ENCODE data around the gene AUNIP.

The AUNIP gene

GRCh38 chr1:25807480-25808390 is 51.5 kb downstream of the AUNIP start:
- DNase-seq = no peak

DNA sequence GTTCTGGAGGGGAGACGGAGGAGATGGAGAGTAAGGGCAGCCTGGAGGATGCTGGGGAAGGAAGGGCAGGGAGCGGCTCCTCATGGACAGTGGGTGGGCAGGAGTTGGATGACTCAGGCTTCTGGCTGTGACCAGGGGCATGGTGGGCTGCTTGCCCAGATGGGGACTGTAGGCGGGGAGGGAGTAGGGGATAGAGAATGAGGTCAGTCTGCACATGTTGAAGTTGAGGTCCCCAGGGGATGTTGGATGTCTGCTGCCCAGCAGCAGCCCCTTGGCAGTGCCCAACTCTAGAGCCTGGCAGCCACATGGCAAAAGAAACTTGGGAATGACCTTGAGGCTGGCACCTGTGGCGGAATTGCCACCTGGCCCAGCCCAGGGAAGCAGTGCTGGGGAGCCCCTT is 52.8 kb downstream of the AUNIP start:
- no peak for DNase-seq

DNA sequence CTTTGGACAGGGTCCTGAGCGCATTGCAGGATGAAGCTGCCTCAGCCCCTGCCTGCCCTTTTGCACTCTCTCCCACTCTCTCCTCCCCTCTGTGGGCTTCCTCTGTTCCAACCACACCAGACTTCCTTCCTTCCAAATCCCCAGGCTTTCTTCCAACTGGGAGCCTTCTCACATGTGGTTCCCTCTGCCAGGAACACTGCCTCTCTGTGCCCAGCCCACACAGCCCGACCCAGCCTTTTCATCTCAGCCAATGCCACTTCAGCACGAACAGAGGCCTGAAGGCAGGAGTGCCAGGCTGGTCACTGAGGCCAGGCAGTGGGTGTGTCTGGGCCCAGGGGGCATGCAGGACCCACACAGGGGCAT is 53.4 kb downstream of the AUNIP start:
- no peak for DNase-seq

GRCh38 chr1:25804964-25805862 is 54.0 kb downstream of the AUNIP start:
- DNase-seq = no peak

DNA sequence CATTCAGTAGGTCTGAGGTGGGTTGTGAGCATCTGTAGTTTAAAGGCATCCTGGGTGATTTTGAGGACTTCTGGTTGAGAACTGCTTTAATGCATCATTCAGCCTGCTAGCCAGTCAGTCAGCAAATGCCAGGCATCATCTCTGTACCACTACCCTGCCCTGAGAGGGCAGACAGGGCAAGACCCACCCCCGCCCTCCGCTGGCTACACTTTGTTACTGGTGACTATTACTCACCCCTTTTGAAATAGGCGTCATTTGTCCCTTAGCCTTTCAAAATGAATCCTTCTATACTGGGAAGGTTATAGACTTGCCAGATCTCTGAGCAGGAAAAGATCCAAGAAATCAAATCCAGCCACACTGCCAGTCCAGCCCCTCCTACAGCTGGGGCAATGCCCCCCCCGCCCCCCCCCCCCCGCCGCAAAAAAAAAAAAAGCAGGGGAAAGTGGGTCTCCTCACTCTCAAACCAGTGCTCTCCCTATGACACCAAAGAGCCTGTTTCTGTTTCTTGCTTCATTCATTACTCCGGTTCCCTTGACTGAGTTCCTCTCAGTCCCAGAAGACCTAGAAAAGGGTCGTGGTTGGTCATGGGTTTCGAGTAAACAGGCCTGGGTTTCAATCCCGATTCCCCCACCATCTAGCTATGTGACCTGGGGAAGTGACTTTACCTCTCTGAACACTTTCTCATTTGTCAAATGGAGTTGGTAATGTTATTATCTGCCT is 54.9 kb downstream of the AUNIP start:
- no peak for DNase-seq

GRCh38 chr1:25803368-25803767 is 55.9 kb downstream of the AUNIP start:
- DNase-seq = no peak

- DNase-seq = no peak
These were observed 56.3 kb downstream of the AUNIP start for GRCh38 chr1:25802915-25803314.

- no peak for DNase-seq
These were observed 58.4 kb downstream of the AUNIP start for GRCh38 chr1:25800703-25801377.

- DNase-seq = no peak
These were observed 59.1 kb downstream of the AUNIP start, which contains the start of gene SELENON for GRCh38 chr1:25799935-25800702. Gene SELENON (plus strand): TSS chr1:25800193. CDS start chr1:25800231, 38 bp downstream.

DNA sequence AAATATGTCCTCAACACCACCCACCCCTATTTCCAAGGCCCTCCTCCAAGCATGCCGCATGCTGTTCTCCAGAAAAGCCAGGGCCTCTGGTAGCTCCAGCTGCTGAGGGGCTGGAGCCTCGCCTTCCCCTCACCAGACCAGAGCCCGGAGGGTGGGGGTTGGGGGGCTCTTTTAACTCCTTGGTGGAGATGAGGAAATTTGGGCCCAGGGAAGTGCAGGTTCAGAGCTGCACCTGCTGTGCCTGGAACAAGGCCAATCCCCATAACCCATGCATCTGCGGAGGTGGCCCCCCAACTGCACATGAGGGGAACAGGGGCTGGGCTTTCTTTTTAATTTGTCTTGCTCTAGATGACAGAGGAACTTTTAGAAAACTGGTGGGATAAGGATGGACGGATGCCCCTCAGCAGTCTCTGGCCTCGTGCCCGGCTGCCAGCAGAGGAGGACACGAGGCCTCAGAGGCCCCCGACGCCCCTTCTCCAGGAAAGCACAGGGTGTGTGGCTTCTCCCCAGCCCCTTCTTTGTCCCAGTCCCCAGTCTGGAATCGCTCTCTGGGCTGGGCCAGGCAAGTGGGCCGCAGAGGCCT is 59.8 kb downstream of the AUNIP start:
- DNase-seq = no peak

DNA sequence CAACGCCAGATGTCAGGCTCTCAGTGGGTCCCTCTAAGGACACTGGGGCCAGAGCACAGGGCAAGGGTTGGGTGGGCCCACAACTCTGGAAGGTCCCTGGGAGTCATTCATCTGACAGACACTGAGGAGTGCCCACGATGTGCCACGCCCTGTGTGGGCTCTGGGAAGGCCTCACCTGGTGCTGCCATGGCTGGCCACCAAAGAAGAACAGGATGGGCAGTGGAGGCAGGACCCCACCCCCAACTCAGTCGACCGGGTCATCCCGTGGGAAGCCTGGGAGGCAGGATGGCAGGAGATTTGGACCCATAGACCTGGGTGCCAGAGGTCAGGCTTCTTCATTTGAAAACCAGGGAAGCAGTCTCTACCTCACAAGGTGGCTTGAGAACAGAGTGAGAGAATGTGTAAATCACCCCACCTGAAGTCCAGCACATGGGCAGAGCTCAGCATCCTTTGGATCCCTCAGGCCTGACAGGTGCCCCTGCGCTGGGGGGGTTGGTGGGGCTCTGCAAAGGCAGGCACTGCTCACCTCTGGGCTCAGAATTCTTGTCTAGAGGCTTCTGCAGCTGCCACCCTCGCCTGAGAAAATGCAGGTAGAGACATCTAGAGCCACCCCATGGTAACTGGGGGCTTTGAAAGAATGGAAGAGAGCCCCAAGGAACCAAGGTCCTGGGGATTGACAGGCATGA is 60.4 kb downstream of the AUNIP start:
- DNase-seq = no peak

GRCh38 chr1:25797939-25798338 is 61.3 kb downstream of the AUNIP start:
- DNase-seq = no peak

DNA sequence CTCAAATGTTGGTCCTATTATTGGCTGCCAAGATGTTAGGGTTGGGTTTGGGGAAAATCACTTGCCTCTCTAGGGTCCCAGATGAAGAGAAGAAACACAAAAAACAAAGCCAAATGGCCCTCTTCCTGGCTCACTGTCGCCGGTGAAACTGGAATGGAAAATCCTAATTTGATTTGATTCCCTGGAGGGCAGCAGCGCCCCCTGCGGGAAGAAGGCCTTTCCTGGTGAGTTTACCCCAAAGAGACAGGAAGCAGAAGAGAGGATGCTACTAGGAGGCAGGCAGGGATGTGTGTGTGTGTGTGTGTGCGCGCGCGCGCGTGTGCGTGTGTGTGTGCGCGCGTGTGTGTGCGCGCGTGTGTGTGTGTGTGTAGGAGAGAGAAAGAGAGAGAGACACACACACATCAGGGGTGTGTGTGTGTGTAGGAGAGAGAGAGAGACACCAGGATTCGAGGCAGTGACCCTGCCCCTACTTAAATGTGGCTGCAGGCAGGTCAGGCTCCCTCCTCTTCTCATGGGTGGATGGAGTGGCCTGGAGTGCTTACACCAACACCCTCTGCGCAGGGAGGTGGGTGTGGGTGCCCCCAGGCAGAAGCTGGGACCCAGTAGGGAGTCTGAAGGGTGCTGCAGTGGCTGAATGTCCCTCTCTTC is 62.3 kb downstream of the AUNIP start:
- peak; percentile 56 for DNase-seq

- no peak for DNase-seq
These were observed 63.1 kb downstream of the AUNIP start for GRCh38 chr1:25795946-25796810.

DNA sequence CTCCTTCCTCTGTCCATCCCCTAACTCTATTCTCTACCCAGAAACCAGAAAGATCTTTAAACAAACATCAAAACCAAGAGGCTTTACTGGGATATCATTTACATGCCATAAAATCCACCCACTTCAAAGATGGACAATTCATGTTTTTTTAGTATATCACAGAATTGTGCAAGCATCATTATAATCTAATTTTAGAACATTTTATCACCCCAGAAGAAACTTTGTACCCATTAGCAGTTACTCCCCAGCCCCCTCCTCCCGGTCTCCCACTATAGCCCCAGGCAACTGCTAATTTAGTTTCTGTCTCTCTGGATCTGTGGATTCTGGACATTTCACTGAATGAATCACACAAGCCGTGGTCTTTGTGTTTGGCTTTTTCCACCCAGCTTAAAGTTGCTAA is 64.0 kb downstream of the AUNIP start:
- DNase-seq = no peak

GRCh38 chr1:25794325-25794724 is 64.9 kb downstream of the AUNIP start:
- no peak for DNase-seq

DNA sequence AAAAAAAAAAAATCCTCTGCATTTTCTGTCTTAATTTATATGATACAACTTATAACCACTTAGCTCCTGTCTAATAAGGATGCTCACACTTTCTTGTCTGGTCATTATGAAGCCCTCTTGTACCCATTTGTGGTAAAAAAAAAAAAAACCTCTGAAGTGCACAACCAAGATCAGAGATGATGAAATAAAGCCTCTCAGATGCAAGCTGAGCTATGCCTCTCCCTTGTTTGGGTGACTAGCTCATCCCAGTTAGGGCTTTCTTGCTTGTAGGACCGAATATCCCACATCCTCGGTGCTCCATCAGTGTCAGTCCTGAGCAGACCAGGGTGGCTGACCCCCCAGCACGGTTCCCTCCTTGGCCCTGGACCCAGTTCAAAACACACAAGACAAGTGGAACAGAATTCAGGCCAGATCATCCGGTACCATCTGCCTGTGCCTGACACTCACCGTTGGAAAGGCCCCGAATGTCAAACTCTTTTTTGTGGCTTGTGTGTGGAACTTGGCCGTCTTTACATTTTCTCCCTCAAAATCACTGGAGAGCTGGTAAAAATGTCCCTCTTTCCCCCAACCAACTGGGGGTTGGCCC is 65.6 kb downstream of the AUNIP start:
- no peak for DNase-seq

DNA sequence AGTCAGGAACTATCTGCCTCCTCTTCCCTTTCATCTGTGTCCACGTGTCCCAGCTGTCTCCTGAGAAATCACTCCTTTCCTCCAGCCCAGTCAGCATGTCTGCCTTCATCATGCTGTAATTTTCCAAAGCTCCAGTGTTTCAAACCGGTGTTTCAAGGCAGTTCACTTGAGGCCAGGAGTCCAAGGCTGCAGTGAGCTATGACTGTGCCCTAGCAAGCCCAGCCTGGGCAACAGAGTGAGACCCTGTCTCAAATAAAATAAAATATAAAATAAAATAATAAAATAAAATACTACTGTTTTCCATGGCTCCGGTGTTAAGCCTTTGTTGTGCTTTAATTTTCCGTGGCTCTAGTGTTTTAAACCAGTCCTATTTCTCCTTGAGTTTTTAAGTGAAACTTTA is 67.1 kb downstream of the AUNIP start:
- DNase-seq = no peak

DNA sequence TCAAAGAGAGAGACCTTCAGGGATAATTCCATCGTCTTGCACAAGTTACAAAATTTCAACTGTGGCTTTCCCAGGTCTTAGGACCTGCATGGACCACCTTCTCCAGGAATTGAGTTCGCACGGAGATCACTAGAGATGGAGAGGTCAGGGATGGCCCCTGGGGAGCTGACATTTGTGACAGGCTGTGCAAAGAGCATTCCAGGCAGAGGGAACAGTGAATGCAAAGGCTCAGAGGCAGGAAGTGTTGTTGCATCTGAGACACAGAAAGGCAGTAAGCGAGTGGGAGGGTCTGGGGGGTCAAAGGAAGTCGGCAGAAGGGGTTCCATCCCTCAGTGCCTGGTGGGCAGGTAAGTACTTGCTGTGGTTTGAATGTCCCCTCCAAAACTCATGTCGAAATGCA is 68.8 kb downstream of the AUNIP start:
- no peak for DNase-seq

All from NCI-H748 treated with DMSO at 0.1 percent for 48 hours (cell line).